Kidney capillary endothelial cell (primary cell): Measurements from ENCODE around the gene XAB2.

ENCODE experiments used
- DNase-seq: peaks from one replicate; pipeline ENCODE4 v3.0.0-alpha.2; 2018; ENCODE audit warnings: low spot score

The XAB2 gene

GRCh38 chr19:7632340-7633203 lies 3.2 kb upstream of the XAB2 start:
- no peak for DNase-seq

GRCh38 chr19:7631577-7631976 lies 2.2 kb upstream of the XAB2 start:
- no peak for DNase-seq

GRCh38 chr19:7628589-7629311 lies 595 bp downstream of the XAB2 start:
- DNase-seq = no peak

- DNase-seq = no peak
Observed at GRCh38 chr19:7627166-7627565, 2.2 kb downstream of the XAB2 start.

- no peak for DNase-seq
Observed at GRCh38 chr19:7625763-7626372, 3.5 kb downstream of the XAB2 start.

- no peak for DNase-seq
Observed at GRCh38 chr19:7624810-7625209, 4.5 kb downstream of the XAB2 start.

- DNase-seq = no peak
Observed at GRCh38 chr19:7623725-7624603, 5.4 kb downstream of the XAB2 start.

- no peak for DNase-seq
Observed at GRCh38 chr19:7622933-7623685, 6.2 kb downstream of the XAB2 start.

- DNase-seq = no peak
Observed at GRCh38 chr19:7620442-7621412, 8.6 kb downstream of the XAB2 start.

- DNase-seq = no peak
Observed at GRCh38 chr19:7619671-7620441, 9.5 kb downstream of the XAB2 start.

- DNase-seq = no peak
Observed at GRCh38 chr19:7618771-7619510, 10.4 kb downstream of the XAB2 start.

- no peak for DNase-seq
Observed at GRCh38 chr19:7618348-7618747, 11.0 kb downstream of the XAB2 start.

GRCh38 chr19:7617735-7618134 lies 11.6 kb downstream of the XAB2 start:
- DNase-seq = no peak

- DNase-seq = no peak
Observed at GRCh38 chr19:7617172-7617571, 12.2 kb downstream of the XAB2 start.

GRCh38 chr19:7614859-7615741 lies 14.2 kb downstream of the XAB2 start:
- no peak for DNase-seq

- no peak for DNase-seq
Observed at GRCh38 chr19:7612282-7613274, 16.8 kb downstream of the XAB2 start.
